ENCODE measurements around the gene PCSK5.
A peak's percentile ranks its signal among the peaks of the same experiment; 100 is the strongest.
"Not testable (repeated sequence)": the region's sequence is repeated elsewhere in the genome, so short reads cannot be mapped to it uniquely, and the experiment has no call there.

Gene PCSK5

GRCh38 chr9:75927356-75927755 is 36.9 kb downstream of the PCSK5 start:
- no peak for DNase-seq

- no peak for DNase-seq
These were observed 39.7 kb downstream of the PCSK5 start for GRCh38 chr9:75930190-75930589.

GRCh38 chr9:75930730-75931321 is 40.4 kb downstream of the PCSK5 start:
- DNase-seq, result peak; percentile 2

- DNase-seq, result no peak
These were observed 43.5 kb downstream of the PCSK5 start for GRCh38 chr9:75933982-75934381.

GRCh38 chr9:75935591-75935990 is 45.1 kb downstream of the PCSK5 start:
- DNase-seq, result no peak

- DNase-seq, result no peak
These were observed 47.2 kb downstream of the PCSK5 start for GRCh38 chr9:75937521-75938258.

- DNase-seq, result no peak
These were observed 48.5 kb downstream of the PCSK5 start for GRCh38 chr9:75938946-75939345.

GRCh38 chr9:75939536-75940111 is 49.2 kb downstream of the PCSK5 start:
- no peak for DNase-seq

GRCh38 chr9:75941066-75941465 is 50.6 kb downstream of the PCSK5 start:
- peak; percentile 75 for DNase-seq

GRCh38 chr9:75941577-75942311 is 51.3 kb downstream of the PCSK5 start:
- peak; percentile 52 for DNase-seq

GRCh38 chr9:75946766-75947165 is 56.3 kb downstream of the PCSK5 start:
- no peak for DNase-seq

GRCh38 chr9:75947233-75947632 is 56.8 kb downstream of the PCSK5 start:
- no peak for DNase-seq

- no peak for DNase-seq
These were observed 60.5 kb downstream of the PCSK5 start for GRCh38 chr9:75950998-75951397.

- peak; percentile 1 for DNase-seq
These were observed 62.7 kb downstream of the PCSK5 start for GRCh38 chr9:75953218-75953617.

GRCh38 chr9:75956161-75956560 is 65.7 kb downstream of the PCSK5 start:
- no peak for DNase-seq

- no peak for DNase-seq
These were observed 66.6 kb downstream of the PCSK5 start for GRCh38 chr9:75957116-75957515.

GRCh38 chr9:75958226-75958625 is 67.8 kb downstream of the PCSK5 start:
- no peak for DNase-seq

GRCh38 chr9:75960551-75960950 is 70.1 kb downstream of the PCSK5 start:
- peak; percentile 2 for DNase-seq

GRCh38 chr9:75962013-75962661 is 71.7 kb downstream of the PCSK5 start:
- peak; percentile 92 for DNase-seq

- DNase-seq, result no peak
These were observed 72.2 kb downstream of the PCSK5 start for GRCh38 chr9:75962662-75963036.

- DNase-seq, result not testable (repeated sequence)
These were observed 72.8 kb downstream of the PCSK5 start for GRCh38 chr9:75963321-75963720.

- DNase-seq, result peak; percentile 11
These were observed 74.0 kb downstream of the PCSK5 start for GRCh38 chr9:75964427-75964826.

- no peak for DNase-seq
These were observed 74.8 kb downstream of the PCSK5 start for GRCh38 chr9:75965231-75965630.
